ENCODE measurements around the gene DAND5. TPM values are rescaled to one million over a fixed set of nuclear protein-coding genes. Genes with fewer than 3 reads are reported as not detected.

The DAND5 gene
- polyA plus RNA-seq, 1 of the 3 experiments (the other 2 are of a cell fraction) = 1.0 TPM

- TF ChIP-seq, protein P1, sequence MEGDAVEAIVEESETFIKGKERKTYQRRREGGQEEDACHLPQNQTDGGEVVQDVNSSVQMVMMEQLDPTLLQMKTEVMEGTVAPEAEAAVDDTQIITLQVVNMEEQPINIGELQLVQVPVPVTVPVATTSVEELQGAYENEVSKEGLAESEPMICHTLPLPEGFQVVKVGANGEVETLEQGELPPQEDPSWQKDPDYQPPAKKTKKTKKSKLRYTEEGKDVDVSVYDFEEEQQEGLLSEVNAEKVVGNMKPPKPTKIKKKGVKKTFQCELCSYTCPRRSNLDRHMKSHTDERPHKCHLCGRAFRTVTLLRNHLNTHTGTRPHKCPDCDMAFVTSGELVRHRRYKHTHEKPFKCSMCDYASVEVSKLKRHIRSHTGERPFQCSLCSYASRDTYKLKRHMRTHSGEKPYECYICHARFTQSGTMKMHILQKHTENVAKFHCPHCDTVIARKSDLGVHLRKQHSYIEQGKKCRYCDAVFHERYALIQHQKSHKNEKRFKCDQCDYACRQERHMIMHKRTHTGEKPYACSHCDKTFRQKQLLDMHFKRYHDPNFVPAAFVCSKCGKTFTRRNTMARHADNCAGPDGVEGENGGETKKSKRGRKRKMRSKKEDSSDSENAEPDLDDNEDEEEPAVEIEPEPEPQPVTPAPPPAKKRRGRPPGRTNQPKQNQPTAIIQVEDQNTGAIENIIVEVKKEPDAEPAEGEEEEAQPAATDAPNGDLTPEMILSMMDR (IDR thresholded peaks at IDR 0.05) = no peak
- TF ChIP-seq JUND (IDR thresholded peaks at IDR 0.05) = no peak
- TF ChIP-seq IRF3 (IDR thresholded peaks at IDR 0.05; ENCODE audit: low read depth, low read length) = no peak
- TF ChIP-seq TCF12 (IDR thresholded peaks at IDR 0.05) = no peak
- TF ChIP-seq YY1 (IDR thresholded peaks at IDR 0.05; ENCODE audit: low read depth) = no peak
Observed at GRCh38 chr19:12944104-12944674, 25.2 kb upstream of the DAND5 start (continued).

DNA sequence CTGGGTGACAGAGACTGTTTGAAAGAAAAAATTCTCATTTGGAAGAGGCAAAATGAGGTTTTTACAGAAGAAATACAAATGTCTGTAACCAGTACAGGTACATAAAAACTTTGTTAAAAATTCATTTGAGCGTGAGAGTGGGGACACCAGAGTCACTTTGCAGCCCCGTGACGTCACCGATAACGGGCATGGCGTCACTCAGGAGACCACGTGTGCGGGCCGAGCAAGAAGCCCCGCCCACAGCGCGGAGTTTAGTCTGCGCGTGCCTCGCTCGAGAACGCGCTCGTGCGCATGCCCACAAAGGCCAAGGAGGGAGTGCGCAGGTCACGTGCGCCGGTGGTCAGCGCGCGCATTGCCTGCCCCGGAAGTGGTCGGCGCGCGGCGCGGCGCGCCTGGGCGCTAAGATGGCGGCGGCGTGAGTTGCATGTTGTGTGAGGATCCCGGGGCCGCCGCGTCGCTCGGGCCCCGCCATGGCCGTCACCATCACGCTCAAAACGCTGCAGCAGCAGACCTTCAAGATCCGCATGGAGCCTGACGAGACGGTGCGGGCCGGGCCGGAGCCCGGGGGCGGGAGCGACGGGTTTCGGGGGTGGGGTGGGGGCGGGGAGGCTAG, 23.8 kb upstream of the DAND5 start, which contains the start of gene RAD23A:
Gene RAD23A (plus strand): TSS at position 384 of the 613 bp plus-strand sequence. CDS start 87 bp downstream, at position 471.
- POLR2A ChIA-PET = interaction anchor here (0.6 to 1.5 kb wide), 7 partner anchors 8 to 223 kb away, joined by 3 to 13 read pairs (median 4); partner anchors contain the start of genes CALR, FARSA and GCDH
- H3K9me3 ChIP-seq = no peaks in the 10 kb centered on the region
- peak within 1 kb of the TSS; percentile 87 to 92 for H3K27ac ChIP-seq (ENCODE audit: low read depth in 2 of 2, low read length in 1 of 2)
- H3K9me2 ChIP-seq = no peaks in the 10 kb centered on the region
- CTCF ChIA-PET = interaction anchor here (0.9 kb wide), 1 partner anchor 20 kb away, joined by 6 read pairs; no protein-coding TSS in a partner anchor
- peak; percentile 95 for DNase-seq
- H3K79me2 ChIP-seq (ENCODE audit: insufficient read depth) = peaks cover 65% of the 10 kb centered on the region
- H4K20me1 ChIP-seq (ENCODE audit: insufficient read depth) = peaks cover 16% of the 10 kb centered on the region
- 4% methylated on average over 12 of the region's 62 CpGs for WGBS (ENCODE audit: low lambda C conversion rate)
- H3K9ac ChIP-seq = peak within 1 kb of the TSS; percentile 90
- peaks cover 53% of the 10 kb centered on the region for H3F3A ChIP-seq (replicated peaks; ENCODE audit: insufficient read depth)
- peak within 1 kb of the TSS; percentile 66 to 73 for H3K4me3 ChIP-seq (ENCODE audit: low read depth in 2 of 2, low read length in 1 of 2)
- H3K27me3 ChIP-seq (ENCODE audit: insufficient read depth) = no peaks in the 10 kb centered on the region
- no peak within 1 kb of the TSS for H2AFZ ChIP-seq (ENCODE audit: low read depth)
- peaks cover 51 to 64% of the 10 kb centered on the region in 2 experiments for H3K36me3 ChIP-seq (replicated peaks in 1 of 2; ENCODE audit: control insufficient read depth in 1 of 2, insufficient read depth in 2 of 2, low read length in 1 of 2)
- H3K4me2 ChIP-seq = peak within 1 kb of the TSS; percentile 89
- peaks cover 3 to 25% of the 10 kb centered on the region in 2 experiments; a peak in 3 of 4 replicates for H3K4me1 ChIP-seq (ENCODE audit: control insufficient read depth in 1 of 2, insufficient read depth in 2 of 2, low read depth in 1 of 2, low read length in 1 of 2)
- TF ChIP-seq, protein P2, sequence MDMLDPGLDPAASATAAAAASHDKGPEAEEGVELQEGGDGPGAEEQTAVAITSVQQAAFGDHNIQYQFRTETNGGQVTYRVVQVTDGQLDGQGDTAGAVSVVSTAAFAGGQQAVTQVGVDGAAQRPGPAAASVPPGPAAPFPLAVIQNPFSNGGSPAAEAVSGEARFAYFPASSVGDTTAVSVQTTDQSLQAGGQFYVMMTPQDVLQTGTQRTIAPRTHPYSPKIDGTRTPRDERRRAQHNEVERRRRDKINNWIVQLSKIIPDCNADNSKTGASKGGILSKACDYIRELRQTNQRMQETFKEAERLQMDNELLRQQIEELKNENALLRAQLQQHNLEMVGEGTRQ (IDR thresholded peaks at IDR 0.05; ENCODE audit: borderline replicate concordance, low read depth, low read length) = peak; percentile 93
- TF ChIP-seq GATA2 (CRISPR knock-in tag; IDR thresholded peaks at IDR 0.05) (no peak), POLR2AphosphoS5 (IDR thresholded peaks at IDR 0.05; ENCODE audit: low read depth, low read length) (peak; percentile 94), GABPA (IDR thresholded peaks at IDR 0.05; ENCODE audit: low read depth) (peak; percentile 83), CHD2 (IDR thresholded peaks at IDR 0.05; ENCODE audit: low read length, partially characterized antibody) (peak; percentile 91), RCOR1 (IDR thresholded peaks at IDR 0.05; ENCODE audit: low read length) (peak; percentile 53; the same call in 1 of the 2 replicates), ELF1 (IDR thresholded peaks at IDR 0.05) (peak; percentile 66; the same call in 1 of the 2 replicates), MXI1 (IDR thresholded peaks at IDR 0.05; ENCODE audit: low read depth, low read length) (peak; percentile 77), RAD21 (IDR thresholded peaks at IDR 0.05; ENCODE audit: low read length) (no peak), TAF1 (IDR thresholded peaks at IDR 0.05; ENCODE audit: borderline replicate concordance, low read depth, low read length) (peak; percentile 97), FOXJ3 (CRISPR knock-in tag; IDR thresholded peaks at IDR 0.05) (peak; percentile 38; the same call in 1 of the 2 replicates), USF1 (IDR thresholded peaks at IDR 0.05; ENCODE audit: borderline replicate concordance, low read depth) (peak; percentile 97), NRF1 (IDR thresholded peaks at IDR 0.05; ENCODE audit: low read depth, low read length) (peak; percentile 98), TCF12 (IDR thresholded peaks at IDR 0.05) (no peak), EZH2phosphoT487 (IDR thresholded peaks at IDR 0.05; ENCODE audit: borderline replicate concordance, low read depth) (no peak), EP300 (IDR thresholded peaks at IDR 0.05; ENCODE audit: borderline replicate concordance in 1 of 2, low read depth in 1 of 2, low read length in 1 of 2) (no peak), PBX3 (IDR thresholded peaks at IDR 0.05) (peak; percentile 61)
- TF ChIP-seq, protein P3, sequence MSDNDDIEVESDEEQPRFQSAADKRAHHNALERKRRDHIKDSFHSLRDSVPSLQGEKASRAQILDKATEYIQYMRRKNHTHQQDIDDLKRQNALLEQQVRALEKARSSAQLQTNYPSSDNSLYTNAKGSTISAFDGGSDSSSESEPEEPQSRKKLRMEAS (IDR thresholded peaks at IDR 0.05; ENCODE audit: low read depth) = peak; percentile 83; the same call in 1 of the 2 replicates
- TF ChIP-seq, protein P4, sequence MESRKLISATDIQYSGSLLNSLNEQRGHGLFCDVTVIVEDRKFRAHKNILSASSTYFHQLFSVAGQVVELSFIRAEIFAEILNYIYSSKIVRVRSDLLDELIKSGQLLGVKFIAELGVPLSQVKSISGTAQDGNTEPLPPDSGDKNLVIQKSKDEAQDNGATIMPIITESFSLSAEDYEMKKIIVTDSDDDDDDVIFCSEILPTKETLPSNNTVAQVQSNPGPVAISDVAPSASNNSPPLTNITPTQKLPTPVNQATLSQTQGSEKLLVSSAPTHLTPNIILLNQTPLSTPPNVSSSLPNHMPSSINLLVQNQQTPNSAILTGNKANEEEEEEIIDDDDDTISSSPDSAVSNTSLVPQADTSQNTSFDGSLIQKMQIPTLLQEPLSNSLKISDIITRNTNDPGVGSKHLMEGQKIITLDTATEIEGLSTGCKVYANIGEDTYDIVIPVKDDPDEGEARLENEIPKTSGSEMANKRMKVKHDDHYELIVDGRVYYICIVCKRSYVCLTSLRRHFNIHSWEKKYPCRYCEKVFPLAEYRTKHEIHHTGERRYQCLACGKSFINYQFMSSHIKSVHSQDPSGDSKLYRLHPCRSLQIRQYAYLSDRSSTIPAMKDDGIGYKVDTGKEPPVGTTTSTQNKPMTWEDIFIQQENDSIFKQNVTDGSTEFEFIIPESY (IDR thresholded peaks at IDR 0.05; ENCODE audit: borderline replicate concordance, low read depth) = no peak; the same call in 1 of the 2 replicates

Measured in SK-N-SH (cell line).